K562 (cell line): Measurements from ENCODE around the gene TGDS. TPM values are rescaled to one million over a fixed set of nuclear protein-coding genes. Genes with fewer than 3 reads are reported as not detected.

Source experiments
- CHCHD3 ChIP-seq: fragments of 250-450 bp; sonication (Bioruptor Pico); IDR thresholded peaks from 2 replicates; pipeline ENCODE4 v2.1.2; 2022; ENCODE audit warnings: mild to moderate bottlenecking
- CREM ChIP-seq: IDR thresholded peaks from 2 replicates; pipeline ENCODE4 v1.6.1; 2014; ENCODE audit warnings: antibody characterized with exemption, low read depth
- DNMT1 ChIP-seq: fragments of 450-650 bp; IDR thresholded peaks from 2 replicates; pipeline ENCODE4 v1.6.1; 2016; ENCODE audit warnings: antibody characterized with exemption, mild to moderate bottlenecking
- GABPB1 ChIP-seq: sonication (generic); formaldehyde crosslinking; IDR thresholded peaks from 2 replicates; pipeline ENCODE4 v1.8.0; 2022; ENCODE audit warnings: mild to moderate bottlenecking, missing genetic modification reagents
- HDAC1 ChIP-seq, 2 experiments: fragments of 450-650 bp; IDR thresholded peaks; 2 replicates each; pipeline ENCODE4 v1.6.1; 2016 to 2017; ENCODE audit warnings: inconsistent platforms in 1 of 2, mild to moderate bottlenecking in 1 of 2, moderate library complexity in 1 of 2
- HDGF ChIP-seq: fragments of 450-650 bp; IDR thresholded peaks from 2 replicates; pipeline ENCODE4 v1.6.1; 2016
- JUNB ChIP-seq: fragments of 450-650 bp; formaldehyde crosslinking; conservative IDR thresholded peaks from 2 replicates; pipeline ENCODE4 v1.4.0; 2020; ENCODE audit warnings: mild to moderate bottlenecking
- MTA2 ChIP-seq: fragments of 450-650 bp; IDR thresholded peaks from 2 replicates; pipeline ENCODE4 v1.6.1; 2016; ENCODE audit warnings: low read depth
- MTA3 ChIP-seq: fragments of 450-650 bp; formaldehyde crosslinking; IDR thresholded peaks from 2 replicates; pipeline ENCODE4 v1.6.1; 2017; ENCODE audit warnings: mild to moderate bottlenecking, borderline replicate concordance
- NFIX ChIP-seq: fragments of 250-450 bp; sonication (Bioruptor Pico); IDR thresholded peaks from 2 replicates; pipeline ENCODE4 v1.4.0; 2020; ENCODE audit warnings: low read depth, mild to moderate bottlenecking, moderate library complexity
- NRF1 ChIP-seq, 2 experiments: fragments of 450-650 bp; IDR thresholded peaks in 1 of 2; conservative IDR thresholded peaks in 1 of 2; 2 replicates each; pipeline ENCODE4 v1.6.1; 2014; ENCODE audit warnings: mild to moderate bottlenecking in 2 of 2
- POLR2A ChIP-seq: fragments of 450-650 bp; conservative IDR thresholded peaks from 2 replicates; pipeline ENCODE4 v1.6.1; 2016
- POLR2AphosphoS5 ChIP-seq: IDR thresholded peaks from 2 replicates; pipeline ENCODE4 v1.6.1; 2011; ENCODE audit warnings: mild to moderate bottlenecking, low read depth, low read length, moderate library complexity; ENCODE audit not compliant: control insufficient read depth, insufficient read depth
- POLR2B ChIP-seq: fragments of 450-650 bp; IDR thresholded peaks from 2 replicates; pipeline ENCODE4 v1.6.1; 2018; ENCODE audit warnings: low read depth; ENCODE audit not compliant: partially characterized antibody
- SMARCE1 ChIP-seq: fragments of 450-650 bp; IDR thresholded peaks from 2 replicates; pipeline ENCODE4 v1.7.1; 2016; ENCODE audit warnings: mild to moderate bottlenecking
- SRSF7 ChIP-seq: fragments of 200-400 bp; formaldehyde crosslinking; optimal IDR thresholded peaks from 2 replicates; pipeline ENCODE3; 2017; ENCODE audit warnings: mild to moderate bottlenecking, low read depth, low read length
- TBP ChIP-seq: optimal IDR thresholded peaks from 2 replicates; pipeline ENCODE3; 2011; ENCODE audit warnings: low read depth, low read length, improper control_type of control experiment
- TCF7 ChIP-seq: sonication (generic); IDR thresholded peaks from 2 replicates; pipeline ENCODE4 v1.6.1; 2016; ENCODE audit warnings: antibody characterized with exemption, borderline replicate concordance
- ZBTB40 ChIP-seq, 2 experiments: fragments of 450-650 bp in 1 of 2; sonication (generic) in 1 of 2; formaldehyde crosslinking in 1 of 2; IDR thresholded peaks; 2 replicates each; pipeline versions ENCODE4 v1.7.1 to v1.9.0; 2016 to 2022; ENCODE audit warnings: inconsistent platforms in 1 of 2, mild to moderate bottlenecking in 1 of 2, missing genetic modification reagents in 1 of 2
- ZNF639 ChIP-seq, 2 experiments: fragments of 200-800 bp in 1 of 2; sonication (Bioruptor generic) in 1 of 2; sonication (generic) in 1 of 2; formaldehyde crosslinking in 1 of 2; IDR thresholded peaks in 1 of 2; conservative IDR thresholded peaks in 1 of 2; 2 replicates each; pipeline versions ENCODE4 v1.5.0 to v1.6.1; 2016 to 2020; ENCODE audit warnings: missing compliant biosample characterization in 1 of 2, missing genetic modification characterization in 1 of 2, missing genetic modification reagents in 1 of 2
- polyA plus RNA-seq, 8 experiments: library from polyadenylated mRNA; depleted of rRNA in 4 of 8; stranded (reverse) in 5 of 8; unstranded in 3 of 8; fragments of >200 nt; fragmentation: Nextera tagmentation in 2 of 8; fragmentation: Illumina TruSeq in 1 of 8; extraction: Ambion mirVana in 2 of 8; extraction: Trizol in 1 of 8; gene quantifications; 2 replicates each; pipeline versions ENCODE4 v1.2.1 to v1.2.3, GENCODE V29; 2011 to 2014; ENCODE audit warnings: inconsistent platforms in 1 of 8, missing spikeins in 1 of 8
- total RNA-seq, 7 experiments: library from RNA; depleted of rRNA in 6 of 7; stranded (reverse); fragments of >200 nt in 6 of 7; fragmentation: Illumina TruSeq in 2 of 7; extraction: Trizol in 2 of 7; gene quantifications; 2 replicates each; pipeline versions ENCODE4 v1.2.1 to v1.2.3, GENCODE V29; 2011 to 2021; ENCODE audit warnings: low replicate concordance in 1 of 7

TGDS gene
- total and polyA plus RNA-seq, 9 of the 15 experiments (the other 6 are each of a cell fraction or from before 2014, with no cell fraction given) = 9.9 to 43.7 (median 21.4) TPM

GRCh38 chr13:94595950-94596574 is at the start of gene TGDS (continued):
- TF ChIP-seq NFIX (CRISPR knock-in tag) (no peak), POLR2B (peak; percentile 85), NRF1 (conservative IDR thresholded peaks at IDR 0.05 in 1 of 2, IDR thresholded peaks at IDR 0.05 in 1 of 2) (peak; percentile 95 to 96), SRSF7 (no peak), DNMT1 (no peak), HDAC1 (IDR thresholded peaks at IDR 0.05) (peak in 1 of 2 experiments; percentile 21; a peak in 1 of 4 replicates), GABPB1 (CRISPR knock-in tag) (peak; percentile 77), POLR2A (peak; percentile 95), SMARCE1 (no peak), TCF7 (no peak), CREM (peak; percentile 75), JUNB (CRISPR knock-in tag) (no peak), POLR2AphosphoS5 (peak; percentile 88), MTA2 (no peak), ZNF639 (CRISPR knock-in tag; conservative IDR thresholded peaks at IDR 0.05 in 1 of 2, IDR thresholded peaks at IDR 0.05 in 1 of 2) (no peak), CHCHD3 (CRISPR knock-in tag) (no peak), TBP (peak; percentile 80), ZBTB40 (IDR thresholded peaks at IDR 0.05) (peak; percentile 42; the same call in 1 of the 2 replicates), ZBTB40 (CRISPR knock-in tag; IDR thresholded peaks at IDR 0.05) (no peak), MTA3 (peak; percentile 23; the same call in 1 of the 2 replicates), HDGF (no peak)
